ENCODE results near the gene DCAF4. TPM values are rescaled to one million over a fixed set of nuclear protein-coding genes. Genes with fewer than 3 reads are reported as not detected.

Gene DCAF4
- total RNA-seq, 1 donor from 2014 or later = 7.7 TPM

- no peak overlapping the region for H3K27ac Mint-ChIP-seq (ENCODE audit: unreplicated experiment)
- no peak overlapping the region for H3K4me3 Mint-ChIP-seq (ENCODE audit: unreplicated experiment)
- peaks cover 7% of the 10 kb centered on the region for H3K4me1 Mint-ChIP-seq (ENCODE audit: unreplicated experiment)
- no peaks in the 10 kb centered on the region for H3K9me3 Mint-ChIP-seq (ENCODE audit: unreplicated experiment)
- H3K36me3 Mint-ChIP-seq (ENCODE audit: low read depth, unreplicated experiment) = peaks cover 5% of the 10 kb centered on the region
- no peak for DNase-seq (ENCODE audit: low spot score)
- TF ChIP-seq, protein P1, sequence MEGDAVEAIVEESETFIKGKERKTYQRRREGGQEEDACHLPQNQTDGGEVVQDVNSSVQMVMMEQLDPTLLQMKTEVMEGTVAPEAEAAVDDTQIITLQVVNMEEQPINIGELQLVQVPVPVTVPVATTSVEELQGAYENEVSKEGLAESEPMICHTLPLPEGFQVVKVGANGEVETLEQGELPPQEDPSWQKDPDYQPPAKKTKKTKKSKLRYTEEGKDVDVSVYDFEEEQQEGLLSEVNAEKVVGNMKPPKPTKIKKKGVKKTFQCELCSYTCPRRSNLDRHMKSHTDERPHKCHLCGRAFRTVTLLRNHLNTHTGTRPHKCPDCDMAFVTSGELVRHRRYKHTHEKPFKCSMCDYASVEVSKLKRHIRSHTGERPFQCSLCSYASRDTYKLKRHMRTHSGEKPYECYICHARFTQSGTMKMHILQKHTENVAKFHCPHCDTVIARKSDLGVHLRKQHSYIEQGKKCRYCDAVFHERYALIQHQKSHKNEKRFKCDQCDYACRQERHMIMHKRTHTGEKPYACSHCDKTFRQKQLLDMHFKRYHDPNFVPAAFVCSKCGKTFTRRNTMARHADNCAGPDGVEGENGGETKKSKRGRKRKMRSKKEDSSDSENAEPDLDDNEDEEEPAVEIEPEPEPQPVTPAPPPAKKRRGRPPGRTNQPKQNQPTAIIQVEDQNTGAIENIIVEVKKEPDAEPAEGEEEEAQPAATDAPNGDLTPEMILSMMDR (IDR thresholded peaks at IDR 0.05; ENCODE audit: unreplicated experiment) = no peak
- peaks cover 4% of the 10 kb centered on the region for H3K27me3 Mint-ChIP-seq (ENCODE audit: unreplicated experiment)
Measured at GRCh38 chr14:72898448-72898847, 27.8 kb upstream of the DCAF4 start.

DNA sequence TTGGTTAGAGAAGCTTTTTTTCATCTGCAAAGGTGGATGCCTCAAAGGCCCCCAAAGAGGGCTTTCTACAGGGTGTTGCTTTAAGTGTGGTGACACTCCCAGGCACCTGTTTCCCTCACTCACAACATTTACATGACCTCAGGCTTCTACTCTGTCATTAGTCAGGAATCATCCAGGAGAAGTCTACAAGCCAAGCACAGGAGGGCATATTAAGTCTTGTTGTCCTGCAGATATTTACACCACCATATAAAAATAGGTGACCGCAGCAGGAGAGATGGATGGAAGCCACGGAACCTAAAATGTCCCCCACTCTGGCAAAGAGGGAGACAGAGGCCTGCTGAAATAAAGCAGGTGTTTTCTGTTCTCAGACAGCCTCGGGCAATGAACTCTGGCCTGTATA, 24.9 kb upstream of the DCAF4 start:
- Mint-ChIP-seq H3K27me3 (ENCODE audit: unreplicated experiment) (no peaks in the 10 kb centered on the region), H3K4me3 (ENCODE audit: unreplicated experiment) (no peak overlapping the region), H3K4me1 (ENCODE audit: unreplicated experiment) (no peaks in the 10 kb centered on the region), H3K27ac (ENCODE audit: unreplicated experiment) (no peak overlapping the region), H3K36me3 (ENCODE audit: low read depth, unreplicated experiment) (no peaks in the 10 kb centered on the region), H3K9me3 (ENCODE audit: unreplicated experiment) (no peaks in the 10 kb centered on the region)
- DNase-seq (ENCODE audit: low spot score) = no peak
- TF ChIP-seq, protein P1 (IDR thresholded peaks at IDR 0.05; ENCODE audit: unreplicated experiment) = no peak

DNA sequence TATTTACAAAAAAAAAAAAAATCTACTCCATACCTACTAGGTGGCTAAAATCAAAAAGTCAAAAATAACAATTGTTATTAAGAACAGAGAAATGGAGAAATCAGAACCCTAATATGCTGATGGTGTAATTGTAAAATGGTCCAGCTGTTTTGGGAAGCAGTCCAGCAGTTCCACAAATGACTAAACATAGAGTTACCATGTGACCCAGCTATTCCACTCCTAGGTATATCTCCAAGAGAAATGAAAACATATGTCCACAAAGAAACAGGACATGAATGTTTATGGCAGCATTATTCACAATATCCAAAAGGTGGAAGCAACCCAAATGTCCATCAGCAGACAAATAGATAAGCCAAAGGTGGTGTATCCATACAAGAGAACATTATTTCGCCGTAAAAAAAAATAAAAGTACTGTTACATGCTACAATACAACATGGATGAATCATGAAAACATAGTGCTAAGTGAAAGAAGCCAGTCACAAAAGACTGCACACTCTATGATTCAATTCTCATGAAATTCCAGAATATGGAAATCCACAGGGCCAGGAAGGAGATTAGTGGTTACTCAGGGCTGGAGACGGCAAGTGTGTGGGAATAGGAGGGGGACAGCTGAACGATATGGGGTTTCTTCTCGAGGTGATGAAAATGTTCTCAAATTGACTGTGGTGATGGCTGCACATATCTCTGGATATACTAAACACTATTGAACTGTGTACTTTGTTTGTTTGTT, 23.3 kb upstream of the DCAF4 start:
- Mint-ChIP-seq H3K9me3 (ENCODE audit: unreplicated experiment) (no peaks in the 10 kb centered on the region), H3K36me3 (ENCODE audit: low read depth, unreplicated experiment) (no peaks in the 10 kb centered on the region), H3K27me3 (ENCODE audit: unreplicated experiment) (no peaks in the 10 kb centered on the region), H3K4me1 (ENCODE audit: unreplicated experiment) (no peaks in the 10 kb centered on the region), H3K4me3 (ENCODE audit: unreplicated experiment) (no peak overlapping the region), H3K27ac (ENCODE audit: unreplicated experiment) (no peak overlapping the region)
- no peak for DNase-seq (ENCODE audit: low spot score)
- TF ChIP-seq, protein P1 (IDR thresholded peaks at IDR 0.05; ENCODE audit: unreplicated experiment) = no peak

GRCh38 chr14:72903716-72904115, 22.5 kb upstream of the DCAF4 start:
- Mint-ChIP-seq H3K4me1 (ENCODE audit: unreplicated experiment) (no peaks in the 10 kb centered on the region), H3K9me3 (ENCODE audit: unreplicated experiment) (no peaks in the 10 kb centered on the region), H3K27me3 (ENCODE audit: unreplicated experiment) (no peaks in the 10 kb centered on the region), H3K27ac (ENCODE audit: unreplicated experiment) (no peak overlapping the region), H3K4me3 (ENCODE audit: unreplicated experiment) (no peak overlapping the region), H3K36me3 (ENCODE audit: low read depth, unreplicated experiment) (no peaks in the 10 kb centered on the region)
- no peak for DNase-seq (ENCODE audit: low spot score)
- TF ChIP-seq, protein P1 (IDR thresholded peaks at IDR 0.05; ENCODE audit: unreplicated experiment) = no peak

- H3K27ac Mint-ChIP-seq (ENCODE audit: unreplicated experiment) = no peak overlapping the region
- no peaks in the 10 kb centered on the region for H3K27me3 Mint-ChIP-seq (ENCODE audit: unreplicated experiment)
- no peak for DNase-seq (ENCODE audit: low spot score)
- no peaks in the 10 kb centered on the region for H3K36me3 Mint-ChIP-seq (ENCODE audit: low read depth, unreplicated experiment)
- TF ChIP-seq, protein P1 (IDR thresholded peaks at IDR 0.05; ENCODE audit: unreplicated experiment) = no peak
- H3K4me3 Mint-ChIP-seq (ENCODE audit: unreplicated experiment) = no peak overlapping the region
- no peaks in the 10 kb centered on the region for H3K4me1 Mint-ChIP-seq (ENCODE audit: unreplicated experiment)
- no peaks in the 10 kb centered on the region for H3K9me3 Mint-ChIP-seq (ENCODE audit: unreplicated experiment)
Measured at GRCh38 chr14:72904218-72904617, 22.0 kb upstream of the DCAF4 start.
